MM.1S (cell line): Measurements from ENCODE around the gene MOGAT1.

Source experiments
- DNase-seq: peaks from one replicate; pipeline ENCODE4 v3.0.0-alpha.2; 2015
- H2AFZ ChIP-seq: fragments of 300-600 bp; sonication (generic); 2 replicates; pipeline ENCODE4 v1.6.0; 2016; ENCODE audit warnings: antibody characterized with exemption, low read length
- H3F3A ChIP-seq: fragments of 300-600 bp; sonication (generic); 2 replicates; pipeline ENCODE4 v1.6.1; 2016; ENCODE audit warnings: mild to moderate bottlenecking, antibody characterized with exemption, low read length, moderate library complexity, mixed read lengths; ENCODE audit not compliant: insufficient read depth
- H3K27ac ChIP-seq: fragments of 300-600 bp; sonication (generic); 2 replicates; pipeline ENCODE4 v1.5.1; 2016; ENCODE audit warnings: mild to moderate bottlenecking, low read length
- H3K27me3 ChIP-seq: fragments of 300-600 bp; sonication (generic); replicated peaks from 2 replicates; pipeline ENCODE4 v1.6.0; 2016; ENCODE audit warnings: low read length; ENCODE audit not compliant: insufficient read depth
- H3K36me3 ChIP-seq: fragments of 300-600 bp; sonication (generic); replicated peaks from 2 replicates; pipeline ENCODE4 v1.6.1; 2016; ENCODE audit warnings: mild to moderate bottlenecking, low read length, mixed read lengths; ENCODE audit not compliant: insufficient read depth
- H3K4me1 ChIP-seq: fragments of 300-600 bp; sonication (generic); 2 replicates; pipeline ENCODE4 v1.6.1; 2016; ENCODE audit warnings: low read length, mixed read lengths
- H3K4me2 ChIP-seq: fragments of 300-600 bp; sonication (generic); 2 replicates; pipeline ENCODE4 v1.6.0; 2016; ENCODE audit warnings: low read depth, low read length
- H3K4me3 ChIP-seq: fragments of 300-600 bp; sonication (generic); 2 replicates; pipeline ENCODE4 v1.5.1; 2016; ENCODE audit warnings: low read length, mixed read lengths
- H3K79me2 ChIP-seq: fragments of 300-600 bp; sonication (generic); 2 replicates; pipeline ENCODE4 v1.6.1; 2016; ENCODE audit warnings: mixed run types, low read length, mixed read lengths
- H3K9ac ChIP-seq: fragments of 300-600 bp; sonication (generic); 2 replicates; pipeline ENCODE4 v1.6.1; 2016; ENCODE audit warnings: low read length, mixed read lengths
- H3K9me2 ChIP-seq: fragments of 300-600 bp; sonication (generic); replicated peaks from 2 replicates; pipeline ENCODE4 v1.6.1; 2016; ENCODE audit warnings: mild to moderate bottlenecking, low read length, mixed read lengths; ENCODE audit not compliant: insufficient read depth
- H3K9me3 ChIP-seq: fragments of 300-600 bp; sonication (generic); replicated peaks from 2 replicates; pipeline ENCODE4 v1.6.1; 2016; ENCODE audit warnings: mild to moderate bottlenecking, low read length, mixed read lengths; ENCODE audit not compliant: insufficient read depth
- H4K20me1 ChIP-seq: fragments of 300-600 bp; sonication (generic); 2 replicates; pipeline ENCODE4 v1.6.1; 2016; ENCODE audit warnings: mild to moderate bottlenecking, low read length, moderate library complexity, mixed read lengths; ENCODE audit not compliant: insufficient read depth
- EZH2 ChIP-seq: fragments of 300-600 bp; sonication (generic); optimal IDR thresholded peaks from 2 replicates; pipeline ENCODE3; 2017; ENCODE audit warnings: low read depth, mild to moderate bottlenecking, antibody characterized with exemption, low read length, mixed read lengths
- EZH2phosphoT487 ChIP-seq: fragments of 300-600 bp; sonication (generic); IDR thresholded peaks from 2 replicates; pipeline ENCODE4 v1.6.1; 2018; ENCODE audit warnings: antibody characterized with exemption, low read length
- TF ChIP-seq, protein P1 (sequence below): fragments of 300-600 bp; sonication (generic); IDR thresholded peaks from 2 replicates; pipeline ENCODE4 v1.5.1; 2016; ENCODE audit warnings: antibody characterized with exemption, low read length, mixed read lengths

The MOGAT1 gene

GRCh38 chr2:222669353-222669752 is 2.1 kb upstream of the MOGAT1 start:
- H3K4me2 ChIP-seq, result no peak overlapping the region
- H3K9me2 ChIP-seq, result no peaks in the 10 kb centered on the region
- no peaks in the 10 kb centered on the region for H3K9me3 ChIP-seq
- H3K27ac ChIP-seq, result no peak overlapping the region
- no peaks in the 10 kb centered on the region for H3K27me3 ChIP-seq
- H3K4me3 ChIP-seq, result no peak overlapping the region
- H3K79me2 ChIP-seq, result no peaks in the 10 kb centered on the region
- TF ChIP-seq EZH2 (no peak), EZH2phosphoT487 (no peak)
- TF ChIP-seq, protein P1, sequence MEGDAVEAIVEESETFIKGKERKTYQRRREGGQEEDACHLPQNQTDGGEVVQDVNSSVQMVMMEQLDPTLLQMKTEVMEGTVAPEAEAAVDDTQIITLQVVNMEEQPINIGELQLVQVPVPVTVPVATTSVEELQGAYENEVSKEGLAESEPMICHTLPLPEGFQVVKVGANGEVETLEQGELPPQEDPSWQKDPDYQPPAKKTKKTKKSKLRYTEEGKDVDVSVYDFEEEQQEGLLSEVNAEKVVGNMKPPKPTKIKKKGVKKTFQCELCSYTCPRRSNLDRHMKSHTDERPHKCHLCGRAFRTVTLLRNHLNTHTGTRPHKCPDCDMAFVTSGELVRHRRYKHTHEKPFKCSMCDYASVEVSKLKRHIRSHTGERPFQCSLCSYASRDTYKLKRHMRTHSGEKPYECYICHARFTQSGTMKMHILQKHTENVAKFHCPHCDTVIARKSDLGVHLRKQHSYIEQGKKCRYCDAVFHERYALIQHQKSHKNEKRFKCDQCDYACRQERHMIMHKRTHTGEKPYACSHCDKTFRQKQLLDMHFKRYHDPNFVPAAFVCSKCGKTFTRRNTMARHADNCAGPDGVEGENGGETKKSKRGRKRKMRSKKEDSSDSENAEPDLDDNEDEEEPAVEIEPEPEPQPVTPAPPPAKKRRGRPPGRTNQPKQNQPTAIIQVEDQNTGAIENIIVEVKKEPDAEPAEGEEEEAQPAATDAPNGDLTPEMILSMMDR, result no peak
- no peaks in the 10 kb centered on the region for H3F3A ChIP-seq
- H2AFZ ChIP-seq, result no peak overlapping the region
- H3K36me3 ChIP-seq, result no peaks in the 10 kb centered on the region
- no peaks in the 10 kb centered on the region for H4K20me1 ChIP-seq
- no peak for DNase-seq
- H3K9ac ChIP-seq, result no peak overlapping the region
- H3K4me1 ChIP-seq, result no peaks in the 10 kb centered on the region

DNA sequence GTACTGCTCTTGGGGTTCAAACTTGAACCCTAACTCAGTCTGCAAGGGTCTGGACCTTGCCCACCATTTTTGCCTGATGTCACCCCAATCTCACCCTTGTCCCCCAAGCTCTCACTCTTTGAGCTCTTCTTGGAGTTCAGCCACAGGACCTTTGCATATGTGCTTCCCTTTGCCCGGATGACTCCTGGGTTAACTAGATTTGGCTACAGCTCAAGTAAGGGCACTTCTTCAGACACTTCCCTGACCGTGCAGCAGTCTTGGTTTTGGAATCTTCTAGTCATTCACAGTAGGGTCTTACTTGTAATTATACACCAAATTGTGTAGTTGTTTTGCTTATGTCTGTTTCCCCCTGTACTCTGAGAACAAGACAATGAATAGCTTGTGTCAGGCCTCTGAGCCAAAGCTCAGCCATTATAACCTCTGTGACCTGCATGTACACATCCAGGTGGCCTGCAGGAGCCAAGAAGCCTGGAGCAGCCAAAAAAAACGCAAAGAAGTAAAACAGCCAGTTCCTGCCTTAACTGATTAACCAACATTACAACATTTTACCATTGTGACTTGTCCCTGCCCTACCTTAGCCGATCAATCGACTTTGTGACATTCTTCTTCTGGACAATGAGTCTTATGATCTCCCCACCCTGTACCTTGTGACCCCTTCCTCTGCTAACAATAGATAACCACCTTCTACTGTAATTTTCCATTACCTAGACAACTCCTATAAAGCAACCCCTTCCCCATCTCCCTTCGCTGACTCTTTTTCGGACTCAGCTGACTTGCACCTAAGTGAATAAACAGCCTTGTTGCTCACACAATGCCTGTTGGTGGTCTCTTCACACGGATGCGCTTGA is 1.0 kb upstream of the MOGAT1 start:
- Histone ChIP-seq H3K4me3 (no peak overlapping the region), H3K27me3 (no peaks in the 10 kb centered on the region), H3K27ac (no peak overlapping the region), H3K36me3 (no peaks in the 10 kb centered on the region), H4K20me1 (no peaks in the 10 kb centered on the region), H3K4me2 (no peak overlapping the region), H3K4me1 (no peaks in the 10 kb centered on the region), H3F3A (no peaks in the 10 kb centered on the region), H3K9me2 (no peaks in the 10 kb centered on the region), H3K9me3 (no peaks in the 10 kb centered on the region), H2AFZ (no peak overlapping the region), H3K79me2 (no peaks in the 10 kb centered on the region), H3K9ac (no peak overlapping the region)
- DNase-seq, result no peak
- TF ChIP-seq EZH2 (no peak), EZH2phosphoT487 (no peak)
- TF ChIP-seq, protein P1, result no peak

- Histone ChIP-seq H3K4me1 (no peaks in the 10 kb centered on the region), H3K4me3 (no peak overlapping the region), H2AFZ (no peak overlapping the region), H4K20me1 (no peaks in the 10 kb centered on the region), H3K79me2 (no peaks in the 10 kb centered on the region), H3K27ac (no peak overlapping the region), H3K9me3 (no peaks in the 10 kb centered on the region), H3K4me2 (no peak overlapping the region), H3F3A (no peaks in the 10 kb centered on the region), H3K9ac (no peak overlapping the region), H3K9me2 (no peaks in the 10 kb centered on the region), H3K36me3 (no peaks in the 10 kb centered on the region), H3K27me3 (no peaks in the 10 kb centered on the region)
- TF ChIP-seq, protein P1, result no peak
- TF ChIP-seq EZH2phosphoT487 (no peak), EZH2 (no peak)
- no peak for DNase-seq
Measured at GRCh38 chr2:222672068-222672401, 577 bp downstream of the MOGAT1 start.
